Left ventricle myocardium superior (tissue), 1 donor: Measurements from ENCODE around the gene SETD1B. TPM values are rescaled to one million over a fixed set of nuclear protein-coding genes. Genes with fewer than 3 reads are reported as not detected.
"Not testable (repeated sequence)": the region's sequence is repeated elsewhere in the genome, so short reads cannot be mapped to it uniquely, and the experiment has no call there.

ENCODE experiments used
- ATAC-seq: fragments of 200-7000 bp; cut with Tn5 transposase; one replicate; pipeline ENCODE4 v1.9.1; 2020; ENCODE audit warnings: mild to moderate bottlenecking, moderate library complexity
- DNase-seq: peaks from one replicate; pipeline ENCODE4 v3.0.0-alpha.2; 2020
- intact Hi-C: fragments of 100-400 bp; cut with micrococcal nuclease; formaldehyde crosslinking; loops from one replicate; pipeline ENCODE4 v1.11.0; 2022
- total RNA-seq: library from RNA; stranded (reverse); fragmentation: NEBNext Ultra II Directional; extraction: Animal tissue kit (Norgen Biotek cat#: 25700); gene quantifications from one replicate; pipeline ENCODE4 v1.2.1, GENCODE V29; 2021
- donor health status: DM: no; HTN: yes; CAD: no; lungs with severe emphysema.

The SETD1B gene
- total RNA-seq, 1 donor from 2014 or later: 9.0 TPM

DNA sequence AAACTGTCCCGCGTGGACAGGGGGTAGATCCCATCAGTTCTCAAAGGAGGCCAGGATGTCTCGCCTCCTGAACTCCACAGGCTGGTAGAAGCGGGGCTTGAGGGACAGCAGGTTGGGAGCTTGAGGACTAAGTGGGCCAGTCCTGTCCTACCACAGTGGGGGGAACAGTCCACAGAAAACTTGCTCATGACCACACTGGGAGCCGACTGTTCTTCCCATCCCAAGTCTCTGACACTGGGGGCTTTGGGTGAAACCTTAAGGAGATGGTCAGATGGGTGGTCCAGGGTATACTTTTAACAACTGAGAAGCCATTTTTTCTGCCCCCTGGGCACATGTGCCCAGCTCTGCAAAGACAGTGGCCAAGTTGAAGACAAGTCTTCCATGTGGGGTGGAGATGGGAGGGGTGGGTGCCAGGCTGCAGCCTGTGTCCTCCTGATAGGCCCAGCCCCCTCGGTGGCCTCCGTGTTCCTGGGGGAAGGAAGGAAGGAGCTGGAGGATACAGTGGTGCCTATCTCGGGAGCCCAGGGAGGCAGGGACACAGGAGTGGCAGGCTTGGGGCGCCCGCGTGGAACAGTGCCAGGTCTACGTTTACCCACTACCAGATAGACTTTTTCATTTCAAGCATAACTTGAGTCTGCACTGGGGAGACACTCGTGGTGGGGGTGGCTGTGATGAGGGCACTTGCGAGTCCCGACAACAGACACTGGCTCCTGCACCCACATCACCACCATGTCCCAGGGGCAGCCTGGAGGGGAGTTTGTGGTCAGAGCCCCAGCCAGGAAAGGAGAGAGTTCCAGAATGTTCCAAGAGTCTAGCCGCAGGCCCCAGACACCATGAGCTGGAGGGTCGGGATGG, 25.0 kb upstream of the SETD1B start:
- intact Hi-C loops: no loop called here
- no peak for ATAC-seq
- no peak for DNase-seq

DNA sequence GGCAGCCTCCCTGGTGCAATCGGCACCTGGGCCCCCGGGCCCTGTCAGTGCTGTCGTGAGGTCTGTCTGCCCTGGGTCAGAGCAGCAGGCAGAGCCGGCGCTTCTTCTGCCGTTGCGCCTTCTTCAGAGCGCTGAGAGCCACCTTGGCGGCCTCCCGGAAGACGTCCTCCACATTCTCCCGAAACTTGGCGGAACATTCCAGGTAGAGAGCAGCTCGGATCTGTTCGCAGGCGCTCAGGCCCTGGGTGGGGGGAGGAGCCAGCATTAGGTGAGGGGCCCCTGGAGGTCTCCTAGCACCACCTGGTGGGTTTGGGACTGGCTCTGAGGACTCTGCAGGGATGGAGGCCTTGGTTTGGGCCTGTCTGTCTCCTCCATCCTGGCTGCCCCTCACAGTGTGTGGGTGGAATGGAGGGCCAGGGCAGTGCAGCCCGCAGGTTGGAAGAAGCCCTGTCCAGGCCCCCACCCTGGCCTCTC, 24.4 kb upstream of the SETD1B start:
- DNase-seq (no peak), ATAC-seq (no peak)
- intact Hi-C loops: no loop called here

- no peak for ATAC-seq
- no peak for DNase-seq
- intact Hi-C loops: no loop called here
Observed at GRCh38 chr12:121780429-121780828, 23.4 kb upstream of the SETD1B start.

GRCh38 chr12:121781484-121781997, 22.3 kb upstream of the SETD1B start:
- DNase-seq: no peak
- ATAC-seq: peak; percentile 39
- intact Hi-C loops: no loop called here

GRCh38 chr12:121781998-121782979, 21.5 kb upstream of the SETD1B start:
- DNase-seq (no peak), ATAC-seq (peak; percentile 34)
- intact Hi-C loops: no loop called here

GRCh38 chr12:121783766-121784165, 20.0 kb upstream of the SETD1B start:
- DNase-seq (no peak), ATAC-seq (no peak)
- intact Hi-C loops: no loop called here

GRCh38 chr12:121784460-121784859, 19.3 kb upstream of the SETD1B start:
- no peak for ATAC-seq

DNA sequence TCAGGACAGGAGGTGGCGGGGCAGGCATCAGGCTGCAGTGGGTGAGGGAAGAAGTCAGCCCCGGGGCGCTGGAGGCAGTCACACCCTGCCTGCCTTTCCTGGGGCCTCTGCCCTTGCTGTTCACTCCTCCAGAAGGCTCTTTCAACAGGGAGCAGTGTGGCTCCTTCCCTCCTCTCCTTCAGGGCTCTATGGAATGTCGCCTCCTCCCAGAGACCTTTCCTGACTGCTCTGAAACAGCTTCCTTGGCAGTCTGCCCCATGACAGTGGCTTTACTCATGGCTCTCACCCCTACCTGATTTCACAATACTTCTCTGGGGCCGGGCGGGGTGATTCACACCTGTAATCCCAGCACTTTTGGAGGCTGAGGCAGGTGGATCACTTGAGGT, 17.4 kb upstream of the SETD1B start:
- ATAC-seq (peak; percentile 25), DNase-seq (no peak)
- intact Hi-C loops: no loop called here

More at GRCh38 chr12:121784460-121784859, 19.3 kb upstream of the SETD1B start:
- DNase-seq: no peak
- intact Hi-C loops: no loop called here

GRCh38 chr12:121787063-121788025, 16.5 kb upstream of the SETD1B start:
- ATAC-seq: peak; percentile 50
- no peak for DNase-seq

GRCh38 chr12:121788176-121788818, 15.5 kb upstream of the SETD1B start:
- ATAC-seq (no peak), DNase-seq (no peak)
- intact Hi-C loops: no loop called here

More at GRCh38 chr12:121787063-121788025, 16.5 kb upstream of the SETD1B start:
- intact Hi-C loops: no loop called here

DNA sequence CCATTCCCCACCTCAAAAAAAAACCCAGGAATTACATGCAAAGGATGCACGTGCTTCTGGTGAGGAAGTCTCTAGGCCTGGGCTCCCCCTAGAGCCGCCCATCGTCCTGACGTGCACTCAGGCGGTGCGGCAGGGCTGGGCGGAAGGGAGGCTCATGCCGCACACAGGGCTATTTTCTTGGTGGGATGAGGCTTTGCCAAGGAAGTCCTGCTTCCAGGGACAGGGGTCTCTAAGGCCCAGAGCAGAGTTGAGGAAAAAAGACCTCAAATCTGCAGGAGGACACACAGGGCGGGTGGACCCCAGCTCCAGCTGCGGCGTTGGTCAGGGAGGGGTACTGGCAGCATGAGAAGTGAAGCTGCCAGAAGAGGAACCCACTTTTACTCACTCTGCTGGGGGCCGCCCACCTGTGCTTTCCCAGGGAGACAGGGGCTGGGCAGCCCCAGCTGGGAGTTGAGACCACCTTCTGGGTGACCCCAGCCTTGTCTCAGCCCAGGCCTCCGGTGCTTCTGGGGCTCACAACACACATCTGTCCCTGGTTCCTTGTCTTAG, 14.5 kb upstream of the SETD1B start:
- DNase-seq: no peak
- ATAC-seq: no peak

GRCh38 chr12:121789800-121790728, 13.7 kb upstream of the SETD1B start:
- intact Hi-C loops: loop anchor here (10.0 kb wide), 1 partner anchor 95 kb away; the partner anchor contains the start of gene PSMD9
- no peak for ATAC-seq
- DNase-seq: peak; percentile 72

More for the DNA sequence above, 14.5 kb upstream of the SETD1B start:
- intact Hi-C loops: no loop called here

DNA sequence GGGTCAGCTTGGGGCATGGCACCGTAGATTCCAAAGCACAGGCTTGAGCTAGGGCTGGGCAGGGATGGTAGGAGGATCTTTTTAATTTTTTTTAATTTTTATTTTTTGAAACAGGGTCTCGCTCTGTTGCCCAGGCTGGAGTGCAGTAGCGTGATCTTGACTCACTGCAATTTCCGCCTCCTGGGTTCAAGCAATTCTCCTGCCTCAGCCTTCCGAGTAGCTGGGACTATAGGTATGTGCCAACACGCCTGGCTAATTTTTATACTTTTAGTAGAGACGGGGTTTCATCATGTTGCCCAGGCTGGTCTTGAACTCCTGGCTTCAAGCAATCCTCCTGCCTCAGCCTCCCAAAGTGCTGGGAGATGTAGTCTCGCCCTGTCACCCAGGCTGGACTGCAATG, 13.0 kb upstream of the SETD1B start:
- not testable (repeated sequence) for ATAC-seq, DNase-seq
- intact Hi-C loops: loop anchor here (10.0 kb wide), 1 partner anchor 94 kb away; the partner anchor contains the start of gene PSMD9

GRCh38 chr12:121791671-121792551, 11.9 kb upstream of the SETD1B start:
- no peak for DNase-seq
- ATAC-seq: no peak
- intact Hi-C loops: loop anchor here (10.0 kb wide), 1 partner anchor 93 kb away; the partner anchor contains the start of gene PSMD9
